GM18499 (cell line): Measurements from ENCODE around the gene CMBL.
"Not testable (repeated sequence)": the region's sequence is repeated elsewhere in the genome, so short reads cannot be mapped to it uniquely, and the experiment has no call there.

ENCODE experiments used
- ATAC-seq: cut with Tn5 transposase; IDR thresholded peaks from one replicate; pipeline ENCODE4 v1.9.1; 2021; ENCODE audit warnings: moderate number of reproducible peaks; ENCODE audit not compliant: insufficient read depth, unreplicated experiment

Gene CMBL

GRCh38 chr5:10286862-10287227 is 20.9 kb downstream of the CMBL start:
- ATAC-seq, result no peak

- no peak for ATAC-seq
These were observed 21.4 kb downstream of the CMBL start for GRCh38 chr5:10286162-10286861.

- not testable (repeated sequence) for ATAC-seq
These were observed 22.3 kb downstream of the CMBL start for GRCh38 chr5:10285362-10285761.

- ATAC-seq, result peak; percentile 96
These were observed 23.6 kb downstream of the CMBL start for GRCh38 chr5:10283927-10284635.

GRCh38 chr5:10279925-10280720 is 27.6 kb downstream of the CMBL start:
- ATAC-seq, result no peak

GRCh38 chr5:10279328-10279727 is 28.4 kb downstream of the CMBL start:
- no peak for ATAC-seq

- no peak for ATAC-seq
These were observed 28.9 kb downstream of the CMBL start for GRCh38 chr5:10278658-10279279.

- no peak for ATAC-seq
These were observed 29.7 kb downstream of the CMBL start for GRCh38 chr5:10277773-10278630.

- no peak for ATAC-seq
These were observed 31.0 kb downstream of the CMBL start for GRCh38 chr5:10276691-10277090.

GRCh38 chr5:10275991-10276390 is 31.7 kb downstream of the CMBL start:
- ATAC-seq, result no peak

- no peak for ATAC-seq
These were observed 32.2 kb downstream of the CMBL start for GRCh38 chr5:10275460-10275859.

GRCh38 chr5:10272875-10273209 is 34.9 kb downstream of the CMBL start:
- ATAC-seq, result not testable (repeated sequence)

- ATAC-seq, result no peak
These were observed 35.4 kb downstream of the CMBL start for GRCh38 chr5:10272053-10272874.

GRCh38 chr5:10268100-10268499 is 39.6 kb downstream of the CMBL start:
- no peak for ATAC-seq

GRCh38 chr5:10266839-10267238 is 40.9 kb downstream of the CMBL start:
- ATAC-seq, result no peak

GRCh38 chr5:10266137-10266536 is 41.6 kb downstream of the CMBL start:
- no peak for ATAC-seq

- no peak for ATAC-seq
These were observed 42.2 kb downstream of the CMBL start for GRCh38 chr5:10265245-10266109.

- ATAC-seq, result no peak
These were observed 43.1 kb downstream of the CMBL start for GRCh38 chr5:10264604-10265003.
